Fibroblast of mammary gland (primary cell): ENCODE results near the gene KREMEN2.
"Not testable (repeated sequence)": the region's sequence is repeated elsewhere in the genome, so short reads cannot be mapped to it uniquely, and the experiment has no call there.

Source experiments
- DNase-seq: peaks from one replicate; pipeline ENCODE4 v3.0.0-alpha.2; 2010; ENCODE audit warnings: low read depth
- H3K4me3 ChIP-seq: 2 replicates; pipeline ENCODE4 v1.5.1; 2011; ENCODE audit warnings: low read depth, mild to moderate bottlenecking, low read length, moderate library complexity; ENCODE audit not compliant: control insufficient read depth
- TF ChIP-seq, protein P1 (sequence below): conservative IDR thresholded peaks from 2 replicates; pipeline ENCODE4 v1.5.1; 2011; ENCODE audit warnings: low read depth, low read length, inconsistent platforms; ENCODE audit not compliant: control insufficient read depth, insufficient read depth

The KREMEN2 gene

GRCh38 chr16:2942045-2942444 is 22.0 kb upstream of the KREMEN2 start:
- no peak overlapping the region for H3K4me3 ChIP-seq
- TF ChIP-seq, protein P1, sequence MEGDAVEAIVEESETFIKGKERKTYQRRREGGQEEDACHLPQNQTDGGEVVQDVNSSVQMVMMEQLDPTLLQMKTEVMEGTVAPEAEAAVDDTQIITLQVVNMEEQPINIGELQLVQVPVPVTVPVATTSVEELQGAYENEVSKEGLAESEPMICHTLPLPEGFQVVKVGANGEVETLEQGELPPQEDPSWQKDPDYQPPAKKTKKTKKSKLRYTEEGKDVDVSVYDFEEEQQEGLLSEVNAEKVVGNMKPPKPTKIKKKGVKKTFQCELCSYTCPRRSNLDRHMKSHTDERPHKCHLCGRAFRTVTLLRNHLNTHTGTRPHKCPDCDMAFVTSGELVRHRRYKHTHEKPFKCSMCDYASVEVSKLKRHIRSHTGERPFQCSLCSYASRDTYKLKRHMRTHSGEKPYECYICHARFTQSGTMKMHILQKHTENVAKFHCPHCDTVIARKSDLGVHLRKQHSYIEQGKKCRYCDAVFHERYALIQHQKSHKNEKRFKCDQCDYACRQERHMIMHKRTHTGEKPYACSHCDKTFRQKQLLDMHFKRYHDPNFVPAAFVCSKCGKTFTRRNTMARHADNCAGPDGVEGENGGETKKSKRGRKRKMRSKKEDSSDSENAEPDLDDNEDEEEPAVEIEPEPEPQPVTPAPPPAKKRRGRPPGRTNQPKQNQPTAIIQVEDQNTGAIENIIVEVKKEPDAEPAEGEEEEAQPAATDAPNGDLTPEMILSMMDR, result no peak
- no peak for DNase-seq

DNA sequence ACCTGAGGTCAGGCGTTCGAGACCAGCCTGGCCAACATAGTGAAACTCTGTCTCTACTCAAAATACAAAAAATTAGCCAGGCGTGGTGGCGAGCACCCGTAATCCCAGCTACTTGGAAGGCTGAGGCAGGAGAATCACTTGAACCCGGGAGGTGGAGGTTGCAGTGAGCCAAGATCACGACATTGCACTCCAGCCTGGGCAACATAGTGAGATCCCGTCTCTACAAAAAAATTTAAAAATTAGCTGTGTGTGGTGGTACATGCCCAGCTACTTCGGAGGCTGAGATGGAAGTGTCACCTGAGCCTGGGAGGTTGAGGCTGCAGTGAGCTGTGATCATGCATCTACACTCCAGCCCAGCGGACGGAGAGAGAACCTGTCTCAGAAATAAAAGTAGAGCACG is 20.4 kb upstream of the KREMEN2 start:
- DNase-seq, result not testable (repeated sequence)

GRCh38 chr16:2946649-2947048 is 17.4 kb upstream of the KREMEN2 start:
- no peak for DNase-seq
- TF ChIP-seq, protein P1, result no peak
- H3K4me3 ChIP-seq, result no peak overlapping the region

More for the DNA sequence above, 20.4 kb upstream of the KREMEN2 start:
- not testable (repeated sequence) for H3K4me3 ChIP-seq

- no peak overlapping the region for H3K4me3 ChIP-seq
- DNase-seq, result no peak
- TF ChIP-seq, protein P1, result no peak
Measured at GRCh38 chr16:2948807-2949704, 15.0 kb upstream of the KREMEN2 start.

DNA sequence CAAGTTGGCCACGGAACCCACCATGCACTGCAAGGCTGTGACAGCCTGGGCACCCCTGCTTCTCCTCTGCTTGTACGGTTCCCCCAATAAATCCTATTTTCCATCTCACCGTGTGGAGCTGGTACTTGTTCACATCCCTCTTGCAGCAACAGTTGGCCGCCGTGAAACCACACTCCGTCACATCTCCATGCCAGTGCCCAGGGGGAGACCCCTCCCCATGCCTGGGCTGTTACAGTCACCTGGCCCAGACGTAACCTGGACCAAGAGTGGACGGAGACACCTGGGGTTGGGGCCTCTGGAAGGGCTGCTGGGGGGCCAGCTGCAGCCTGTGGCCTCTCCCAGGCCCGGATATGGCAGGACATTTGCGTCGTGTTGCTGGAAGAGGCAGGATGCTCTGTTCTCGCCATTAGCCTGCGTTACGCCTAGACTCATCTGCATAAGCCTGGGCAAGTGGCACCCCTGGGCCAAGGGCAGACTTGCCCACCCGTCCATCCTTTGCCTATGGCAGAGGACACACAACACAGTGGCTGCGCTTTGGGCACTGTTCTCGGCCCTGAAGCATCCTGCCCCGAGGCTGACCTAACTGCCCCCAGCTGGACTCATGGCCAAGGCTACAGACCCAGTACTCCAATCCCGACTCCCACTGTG is 14.2 kb upstream of the KREMEN2 start:
- no peak for DNase-seq

GRCh38 chr16:2950353-2950724 is 13.7 kb upstream of the KREMEN2 start:
- no peak for DNase-seq
- TF ChIP-seq, protein P1, result no peak
- no peak overlapping the region for H3K4me3 ChIP-seq

More for the DNA sequence above, 14.2 kb upstream of the KREMEN2 start:
- TF ChIP-seq, protein P1, result no peak
- H3K4me3 ChIP-seq, result no peak overlapping the region

DNA sequence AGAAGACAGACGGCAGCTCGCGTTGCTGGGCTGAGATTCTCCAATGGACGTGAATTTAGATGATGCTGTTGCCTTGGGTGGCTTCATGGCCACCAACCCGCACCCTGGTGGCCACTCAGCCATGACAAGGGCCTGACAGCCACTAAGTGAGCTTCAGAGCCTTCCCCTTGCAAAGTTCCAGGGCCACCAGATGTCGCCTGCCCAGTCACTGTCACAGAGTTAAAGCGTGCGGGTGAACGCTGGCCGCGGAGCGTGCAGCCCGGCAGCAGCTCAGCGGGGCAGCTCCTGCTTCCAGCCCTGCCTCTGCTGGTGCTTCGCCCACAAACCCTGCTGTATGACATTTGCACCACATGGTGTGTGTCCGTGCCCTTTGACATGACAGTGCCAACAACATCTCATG is 13.3 kb upstream of the KREMEN2 start:
- H3K4me3 ChIP-seq, result no peak overlapping the region
- DNase-seq, result no peak
- TF ChIP-seq, protein P1, result no peak
